ENCODE data around the gene NANOGP8.
"Not testable (repeated sequence)": the region's sequence is repeated elsewhere in the genome, so short reads cannot be mapped to it uniquely, and the experiment has no call there.

The NANOGP8 gene

GRCh38 chr15:35092311-35092710 lies 7.2 kb upstream of the NANOGP8 start:
- DNase-seq: no peak

GRCh38 chr15:35090104-35090807 lies 5.2 kb upstream of the NANOGP8 start:
- no peak for DNase-seq

GRCh38 chr15:35089551-35089950 lies 4.5 kb upstream of the NANOGP8 start:
- no peak for DNase-seq

- no peak for DNase-seq
Measured at GRCh38 chr15:35088329-35088728, 3.2 kb upstream of the NANOGP8 start.

- DNase-seq: no peak
Measured at GRCh38 chr15:35087759-35088158, 2.7 kb upstream of the NANOGP8 start.

- DNase-seq: not testable (repeated sequence)
Measured at GRCh38 chr15:35082371-35083348, 2.4 kb downstream of the NANOGP8 start.

- not testable (repeated sequence) for DNase-seq
Measured at GRCh38 chr15:35081626-35082365, 3.3 kb downstream of the NANOGP8 start.

- no peak for DNase-seq
Measured at GRCh38 chr15:35080226-35080625, 4.9 kb downstream of the NANOGP8 start.

- peak; percentile 5 to 53 for DNase-seq
Measured at GRCh38 chr15:35078221-35078915, 6.7 kb downstream of the NANOGP8 start.

- no peak for DNase-seq
Measured at GRCh38 chr15:35071106-35071505, 14.0 kb downstream of the NANOGP8 start.

- no peak for DNase-seq
Measured at GRCh38 chr15:35068846-35069475, 16.1 kb downstream of the NANOGP8 start.

- no peak for DNase-seq
Measured at GRCh38 chr15:35067496-35068347, 17.4 kb downstream of the NANOGP8 start.

GRCh38 chr15:35066094-35066493 lies 19.0 kb downstream of the NANOGP8 start:
- no peak for DNase-seq

- no peak for DNase-seq
Measured at GRCh38 chr15:35064576-35065190, 20.4 kb downstream of the NANOGP8 start.

GRCh38 chr15:35062738-35063099 lies 22.4 kb downstream of the NANOGP8 start:
- DNase-seq: no peak

- no peak for DNase-seq
Measured at GRCh38 chr15:35061825-35062737, 23.0 kb downstream of the NANOGP8 start.

GRCh38 chr15:35061161-35061824 lies 23.8 kb downstream of the NANOGP8 start:
- no peak for DNase-seq

GRCh38 chr15:35060591-35060990 lies 24.5 kb downstream of the NANOGP8 start:
- no peak for DNase-seq

GRCh38 chr15:35058534-35059054 lies 26.5 kb downstream of the NANOGP8 start:
- no peak for DNase-seq
